Measurements from ENCODE around the gene ZC2HC1C. TPM values are rescaled to one million over a fixed set of nuclear protein-coding genes. Genes with fewer than 3 reads are reported as not detected.

The ZC2HC1C gene
- total RNA-seq, 4 donors from 2014 or later = 4.4 to 8.0 (median 5.1) TPM

DNA sequence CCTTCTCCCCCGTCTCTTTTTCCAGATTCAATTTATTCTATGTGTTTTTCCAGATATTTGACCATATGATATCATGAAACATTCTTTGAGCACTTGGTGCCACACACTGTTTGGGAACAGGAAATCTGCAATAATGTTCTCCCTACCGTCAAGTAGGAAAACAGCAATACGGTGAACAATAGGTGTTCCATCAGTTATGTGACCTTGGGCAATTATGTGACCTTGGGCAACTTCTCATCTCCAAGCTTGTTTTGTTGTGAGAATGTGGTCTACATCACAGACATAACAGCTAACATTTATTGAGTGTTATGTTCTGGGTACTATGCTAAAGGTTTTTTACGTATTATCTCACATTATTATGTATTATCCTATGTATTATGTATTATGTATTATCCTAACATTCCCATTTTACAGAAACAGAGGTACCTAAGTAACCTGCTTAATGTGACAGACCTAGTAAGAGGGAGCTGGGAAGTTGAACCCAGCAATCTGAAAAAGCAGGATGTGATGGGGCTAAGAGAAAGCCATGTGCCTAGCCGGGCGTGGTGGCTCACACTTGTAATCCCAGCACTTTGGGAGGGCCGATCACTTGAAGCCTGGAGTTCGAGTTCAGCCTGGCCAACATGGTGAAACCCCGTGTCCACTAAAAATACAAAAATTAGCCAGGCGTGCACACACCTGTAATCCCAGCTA, 58.6 kb downstream of the ZC2HC1C start:
- 62 to 78% methylated on average over 8 of the region's 10 CpGs for WGBS, 2 donors (ENCODE audit: low coverage in 1 of 2)
- ATAC-seq = no peak
- Histone ChIP-seq H3K36me3 (peaks cover 0 to 19% of the 10 kb centered on the region in 2 donors), H3K27me3 (no peaks in the 10 kb centered on the region), H3K9me3 (no peaks in the 10 kb centered on the region), H3K4me1 (peaks cover 0 to 65% (median 5%) of the 10 kb centered on the region in 3 donors), H3K4me3 (peak overlapping the region; percentile 73 to 78), H3K27ac (peak overlapping the region in 2 of 4 donors; percentile 97 to 99)
- TF ChIP-seq POLR2AphosphoS5 (IDR thresholded peaks at IDR 0.05) (no peak), CTCF (IDR thresholded peaks at IDR 0.05) (no peak), EP300 (IDR thresholded peaks at IDR 0.05) (no peak), POLR2A (IDR thresholded peaks at IDR 0.05) (no peak)

- ATAC-seq = no peak
- no peak overlapping the region for H3K27ac ChIP-seq
- no peaks in the 10 kb centered on the region for H3K27me3 ChIP-seq
- H3K4me3 ChIP-seq = no peak overlapping the region
- H3K36me3 ChIP-seq = peaks cover 0 to 23% of the 10 kb centered on the region in 2 donors
- no peaks in the 10 kb centered on the region for H3K9me3 ChIP-seq
- H3K4me1 ChIP-seq = peaks cover 0 to 62% (median 5%) of the 10 kb centered on the region in 3 donors
- TF ChIP-seq POLR2A (IDR thresholded peaks at IDR 0.05) (no peak), CTCF (IDR thresholded peaks at IDR 0.05) (no peak), POLR2AphosphoS5 (IDR thresholded peaks at IDR 0.05) (no peak), EP300 (IDR thresholded peaks at IDR 0.05) (no peak)
- WGBS, 2 donors (ENCODE audit: low coverage in 1 of 2) = 83% methylated on average over 1 of the region's 5 CpGs; no CpG with 5 or more reads in 1 of the 2 donors
These were observed 59.2 kb downstream of the ZC2HC1C start for GRCh38 chr14:75128596-75128990.

Small RNA genes within 50 kb of the gene (small RNA-seq; reads per million reads assigned to genes)
- gene HIF1AP1 (0 reads per million in 4 donors), gene RNU6-689P (0 reads per million in 4 donors)

Other genes starting within 250 kb of the ZC2HC1C start
- gene PROX2, start 193.5 kb upstream of the ZC2HC1C start, total RNA-seq = under 1 TPM in 1 of 4 donors, not detected in 3; 0.08 TPM
- 10 to 100 TPM; 79.3 to 98.7 (median 87.8) TPM for gene DLST, start 187.7 kb upstream of the ZC2HC1C start, total RNA-seq
- 10 to 100 TPM in 1 of 4 donors, 1 to 10 TPM in 3; 4.0 to 10.2 (median 8.2) TPM for gene RPS6KL1, start 146.4 kb upstream of the ZC2HC1C start, total RNA-seq
- 10 to 100 TPM; 11.2 to 21.0 (median 16.5) TPM for gene PGF, start 114.0 kb upstream of the ZC2HC1C start, total RNA-seq
- gene EIF2B2, start 66.7 kb upstream of the ZC2HC1C start, total RNA-seq = 10 to 100 TPM; 28.1 to 56.2 (median 36.6) TPM
- 10 to 100 TPM; 29.0 to 76.1 (median 32.2) TPM for gene MLH3, start 18.2 kb upstream of the ZC2HC1C start, total RNA-seq
- gene ACYP1, start 5.6 kb upstream of the ZC2HC1C start, total RNA-seq = 10 to 100 TPM; 13.8 to 20.8 (median 17.1) TPM
- gene NEK9, start 57.4 kb downstream of the ZC2HC1C start, total RNA-seq = 10 to 100 TPM; 34.2 to 95.4 (median 85.9) TPM
- 100 to 1,000 TPM; 140 to 241 (median 162) TPM for gene TMED10, start 107.0 kb downstream of the ZC2HC1C start, total RNA-seq
- gene FOS, start 209.2 kb downstream of the ZC2HC1C start, total RNA-seq = 100 to 1,000 TPM in 3 of 4 donors, 10 to 100 TPM in 1; 78.0 to 286 (median 179) TPM